Adipose tissue (tissue), 3 donors: ENCODE measurements around the gene LMOD1. TPM values are rescaled to one million over a fixed set of nuclear protein-coding genes. Genes with fewer than 3 reads are reported as not detected.

Experiments
- H3K27ac ChIP-seq: one replicate; pipeline ENCODE4 v1.5.1; 2013; ENCODE audit warnings: low read depth, low read length
- WGBS, 3 donors: extraction: QIAGEN DNeasy Blood & Tissue Kit; methylation state at CpG; one replicate each; pipeline ENCODE4 v1.1.7; 2013; 5-methylcytosine and 5-hydroxymethylcytosine counted together
- polyA plus RNA-seq, 3 donors: library from polyadenylated mRNA; stranded (reverse); fragments of 200-250 nt; gene quantifications; one replicate each; pipeline ENCODE4 v1.2.3, GENCODE V29; 2013
- donor health status: healthy with polysubstance abuse.
- donor health status: Bipolar disorder and iron deficiency.
- donor health status: healthy.

Gene LMOD1
- polyA plus RNA-seq, 3 donors, result 3.3 to 102 (median 21.8) TPM

GRCh38 chr1:201899683-201900429, 46.5 kb downstream of the LMOD1 start:
- H3K27ac ChIP-seq, result no peak overlapping the region
- 84 to 92% (median 88%) methylated on average over 20 of the region's 20 CpGs for WGBS, 3 donors

DNA sequence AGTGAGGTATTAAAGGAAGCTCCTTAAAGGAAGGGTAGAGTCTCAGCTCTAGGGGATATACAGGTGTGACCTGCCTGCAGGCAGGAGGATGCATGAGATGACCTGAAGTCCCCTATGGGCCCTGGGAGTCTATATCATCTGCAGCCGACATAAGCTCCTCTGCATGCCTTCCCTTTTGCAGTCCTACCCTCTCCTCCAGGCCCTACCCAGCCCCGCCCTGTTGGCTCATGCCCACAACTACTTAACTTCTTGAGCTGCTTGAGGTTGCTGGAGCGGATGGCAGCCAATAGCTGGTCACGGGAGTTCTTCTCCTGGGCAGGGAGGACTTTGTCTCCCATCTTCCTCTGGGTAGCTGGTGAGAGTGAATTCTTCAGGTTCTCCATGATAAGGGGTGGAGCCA, 47.4 kb downstream of the LMOD1 start:
- WGBS, 3 donors, result 70 to 82% (median 77%) methylated on average over 4 of the region's 4 CpGs
- no peak overlapping the region for H3K27ac ChIP-seq

DNA sequence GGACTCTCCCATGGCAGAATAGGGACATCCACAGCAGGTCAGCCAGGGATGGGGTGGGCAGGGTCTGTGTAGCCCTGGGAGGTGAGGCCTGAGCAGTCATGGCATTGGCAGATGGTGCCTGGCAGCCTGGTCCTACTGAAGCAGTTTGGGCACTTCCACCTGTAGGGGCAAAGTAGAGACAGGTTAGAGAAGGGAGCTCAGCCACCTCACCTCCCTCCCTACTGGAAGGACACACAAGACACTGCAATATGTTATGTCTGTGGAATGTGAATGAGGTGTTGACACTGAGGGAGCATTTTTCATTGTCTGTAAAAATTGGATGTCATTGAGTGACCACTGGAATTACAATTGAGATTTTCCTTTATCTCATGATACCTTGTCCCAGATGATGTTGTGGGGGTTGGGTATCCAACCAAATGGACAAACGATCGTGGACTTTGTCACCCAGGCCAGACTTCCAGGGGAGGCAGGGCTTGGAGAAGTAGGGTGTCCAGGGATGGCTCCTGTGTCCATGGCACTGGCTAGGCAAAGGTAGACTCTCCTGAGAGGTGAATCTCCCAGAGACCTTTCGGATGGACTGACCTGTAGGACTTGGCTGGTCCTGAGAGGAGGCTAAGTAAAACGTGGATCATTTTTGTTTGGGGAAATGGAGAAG, 48.0 kb downstream of the LMOD1 start:
- H3K27ac ChIP-seq, result no peak overlapping the region
- WGBS, 3 donors, result 61 to 81% (median 75%) methylated on average over 4 of the region's 4 CpGs

- WGBS, 3 donors, result 48 to 69% (median 50%) methylated on average over 2 of the region's 2 CpGs
These were observed 49.4 kb downstream of the LMOD1 start for GRCh38 chr1:201896951-201897391.

DNA sequence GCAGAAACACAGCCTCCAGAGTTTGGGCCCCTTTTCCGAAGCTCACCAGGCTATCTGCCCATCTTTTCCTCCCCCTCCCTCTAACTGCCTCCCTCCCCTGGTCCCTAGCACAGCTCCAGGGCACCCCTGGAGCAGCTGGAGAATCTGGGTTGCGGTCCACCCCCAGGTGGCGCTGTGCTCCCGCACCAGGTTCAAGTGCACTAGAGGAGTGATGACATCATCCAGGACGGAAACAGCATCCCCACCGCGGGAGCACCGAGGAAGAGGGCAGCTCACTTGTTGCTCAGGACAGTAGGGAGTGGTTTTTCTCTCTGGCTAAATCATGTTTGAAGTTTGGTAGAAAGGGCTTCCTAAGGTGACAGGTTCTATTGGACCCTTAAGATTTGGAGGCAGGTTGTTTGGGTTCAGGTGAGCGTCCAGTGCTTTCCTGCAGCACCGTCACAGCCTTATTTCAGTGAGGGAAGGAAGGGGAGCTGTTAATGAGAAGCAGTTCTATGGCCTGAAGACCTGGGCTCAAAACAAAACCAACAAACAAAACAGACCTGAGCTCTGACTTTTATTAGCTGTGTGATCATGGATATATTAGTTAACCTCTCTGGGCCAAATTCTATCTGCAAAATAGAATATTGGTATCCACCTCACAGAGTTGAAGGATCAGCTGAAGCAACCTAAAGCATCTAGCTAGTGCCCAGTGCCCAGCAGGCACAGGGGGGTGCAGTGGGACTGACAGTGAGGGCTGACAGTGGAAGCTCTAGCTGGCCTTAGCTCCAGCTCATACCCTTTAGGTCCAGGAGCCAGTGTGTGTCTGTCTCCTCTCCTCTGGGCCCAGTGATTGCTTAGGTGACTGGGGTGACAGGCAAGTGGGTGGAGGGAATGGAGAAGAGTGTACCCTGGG, 50.2 kb downstream of the LMOD1 start:
- no peak overlapping the region for H3K27ac ChIP-seq
- WGBS, 3 donors, result 9 to 13% (median 13%) methylated on average over 10 of the region's 10 CpGs

More at GRCh38 chr1:201896951-201897391, 49.4 kb downstream of the LMOD1 start:
- H3K27ac ChIP-seq, result no peak overlapping the region

DNA sequence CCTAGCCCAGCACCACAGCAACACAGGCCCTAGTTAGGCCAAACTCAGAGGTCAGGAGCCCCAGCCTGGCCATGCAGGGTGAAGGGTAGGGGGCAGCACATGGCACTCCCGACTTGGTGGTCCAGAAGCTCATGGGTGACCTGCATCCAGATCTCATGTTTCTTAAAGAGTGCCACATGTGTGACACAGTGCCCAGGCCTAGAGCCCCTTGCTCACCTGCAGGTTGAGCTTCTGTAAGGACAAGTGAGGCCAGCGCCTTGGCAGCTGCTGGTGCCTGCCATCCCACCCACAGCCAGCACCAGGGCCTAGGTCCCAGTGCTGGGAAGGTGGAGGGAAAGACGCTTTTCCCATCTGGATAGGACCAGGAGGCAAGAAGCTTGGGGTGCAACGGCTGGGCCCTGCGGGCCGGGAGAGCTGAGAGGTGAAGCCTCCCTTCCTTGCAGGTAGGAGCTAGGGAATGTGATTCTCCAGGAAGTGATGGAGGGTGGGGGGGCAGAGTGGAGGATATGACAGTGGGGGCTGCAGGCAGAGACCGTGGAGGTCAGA, 51.2 kb downstream of the LMOD1 start:
- 83 to 92% (median 84%) methylated on average over 7 of the region's 7 CpGs for WGBS, 3 donors
- no peak overlapping the region for H3K27ac ChIP-seq

GRCh38 chr1:201894343-201895119, 51.8 kb downstream of the LMOD1 start:
- WGBS, 3 donors, result 80 to 85% (median 81%) methylated on average over 5 of the region's 5 CpGs
- no peak overlapping the region for H3K27ac ChIP-seq

- WGBS, 3 donors, result 59 to 71% (median 69%) methylated on average over 3 of the region's 3 CpGs
- no peak overlapping the region for H3K27ac ChIP-seq
These were observed 52.9 kb downstream of the LMOD1 start for GRCh38 chr1:201893431-201893830.

- 88 to 95% (median 92%) methylated on average over 6 of the region's 6 CpGs for WGBS, 3 donors
- no peak overlapping the region for H3K27ac ChIP-seq
These were observed 54.1 kb downstream of the LMOD1 start for GRCh38 chr1:201892211-201892610.

DNA sequence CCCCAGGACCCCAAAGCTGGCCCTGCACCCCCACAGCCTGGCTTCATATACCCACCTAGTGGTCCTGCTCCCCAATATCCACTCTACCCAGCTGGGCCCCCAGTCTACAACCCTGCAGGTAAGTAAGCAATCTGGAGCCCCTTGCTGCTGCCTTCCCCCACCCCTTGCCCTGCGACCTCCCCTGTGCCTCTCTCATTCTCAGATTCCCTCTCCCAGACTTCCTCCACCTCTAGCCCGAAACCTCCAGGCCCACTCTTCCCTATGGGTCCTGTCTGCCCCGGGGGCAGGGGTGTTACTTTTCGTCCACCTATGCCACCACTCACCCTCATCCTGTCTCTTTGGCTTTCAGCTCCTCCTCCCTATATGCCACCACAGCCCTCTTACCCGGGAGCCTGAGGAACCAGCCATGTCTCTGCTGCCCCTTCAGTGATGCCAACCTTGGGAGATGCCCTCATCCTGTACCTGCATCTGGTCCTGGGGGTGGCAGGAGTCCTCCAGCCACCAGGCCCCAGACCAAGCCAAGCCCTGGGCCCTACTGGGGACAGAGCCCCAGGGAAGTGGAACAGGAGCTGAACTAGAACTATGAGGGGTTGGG, 54.8 kb downstream of the LMOD1 start:
- 84 to 90% (median 85%) methylated on average over 5 of the region's 5 CpGs for WGBS, 3 donors
- H3K27ac ChIP-seq, result no peak overlapping the region

GRCh38 chr1:201890806-201891450, 55.4 kb downstream of the LMOD1 start:
- WGBS, 3 donors, result 75 to 93% (median 84%) methylated on average over 3 of the region's 3 CpGs
- H3K27ac ChIP-seq, result no peak overlapping the region

DNA sequence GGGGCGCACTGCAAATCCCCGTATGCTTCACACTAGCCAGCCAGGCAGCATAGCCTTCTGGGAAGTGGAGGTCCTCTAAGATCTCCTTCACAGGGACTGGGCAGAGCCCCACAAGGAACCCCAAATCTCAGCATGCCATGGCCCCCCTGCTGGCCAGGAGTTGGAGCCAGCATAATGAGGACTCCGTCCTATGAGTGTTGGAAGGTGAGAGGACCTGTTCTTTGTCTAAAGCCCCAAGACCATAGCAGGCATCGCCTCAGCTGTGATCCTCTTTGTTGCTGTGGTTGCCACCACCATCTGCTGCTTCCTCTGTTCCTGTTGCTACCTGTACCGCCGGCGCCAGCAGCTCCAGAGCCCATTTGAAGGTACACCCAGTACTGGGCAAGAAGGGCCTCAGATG, 56.1 kb downstream of the LMOD1 start:
- H3K27ac ChIP-seq, result no peak overlapping the region
- WGBS, 3 donors, result 91 to 94% (median 93%) methylated on average over 7 of the region's 7 CpGs

- WGBS, 3 donors, result 25 to 26% (median 26%) methylated on average over 29 to 33 of the region's 33 CpGs
- no peak overlapping the region for H3K27ac ChIP-seq
These were observed 57.0 kb downstream of the LMOD1 start for GRCh38 chr1:201889090-201889968.

DNA sequence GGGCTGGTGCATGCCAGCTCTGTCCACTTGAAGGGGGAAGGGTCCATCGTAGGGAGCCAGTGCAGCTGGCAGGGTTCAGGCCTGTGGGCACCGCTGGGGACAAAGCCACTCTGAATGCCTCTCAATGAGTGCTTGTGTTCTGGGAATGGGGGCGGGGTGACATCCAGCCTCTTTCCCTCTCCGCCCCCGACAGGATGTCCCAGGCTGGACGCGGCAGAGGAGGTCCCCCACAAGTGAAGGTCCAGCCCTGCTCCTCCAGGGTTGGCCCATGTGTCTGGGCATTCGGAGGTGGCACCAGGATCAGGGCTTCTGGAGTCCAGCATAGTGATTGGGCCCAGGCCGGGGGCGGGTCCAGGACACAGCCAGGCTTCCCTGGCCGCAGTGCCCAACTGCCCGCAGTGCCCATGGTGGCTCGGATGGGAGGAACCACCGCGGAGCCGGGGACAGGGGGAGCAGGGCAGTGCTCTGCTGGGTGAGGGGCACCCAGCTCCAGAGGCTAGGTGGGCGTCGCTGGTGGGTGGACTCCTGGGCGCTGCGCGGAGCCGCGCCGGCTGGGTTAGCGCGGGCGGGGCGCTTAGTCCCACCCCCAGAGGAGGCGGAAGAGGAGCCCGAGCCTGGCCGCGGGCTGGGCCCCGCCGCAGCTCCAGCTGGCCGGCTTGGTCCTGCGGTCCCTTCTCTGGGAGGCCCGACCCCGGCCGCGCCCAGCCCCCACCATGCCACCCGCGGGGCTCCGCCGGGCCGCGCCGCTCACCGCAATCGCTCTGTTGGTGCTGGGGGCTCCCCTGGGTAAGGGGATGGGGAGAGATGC, 57.9 kb downstream of the LMOD1 start, which contains the start of gene SHISA4:
SHISA4 (plus strand) TSS at position 617 of the 808 bp plus-strand sequence; CDS start at position 714, 97 bp downstream.
- WGBS, 3 donors, result 1 to 8% (median 4%) methylated on average over 33 to 49 of the region's 49 CpGs
- no peak within 1 kb of the TSS for H3K27ac ChIP-seq

GRCh38 chr1:201887116-201887866, 59.1 kb downstream of the LMOD1 start:
- WGBS, 3 donors, result 75 to 89% (median 77%) methylated on average over 5 of the region's 5 CpGs
- H3K27ac ChIP-seq, result no peak overlapping the region
